PC-3 (cell line): ENCODE data around the gene USH1C. TPM values are rescaled to one million over a fixed set of nuclear protein-coding genes. Genes with fewer than 3 reads are reported as not detected.

Source experiments
- ATAC-seq: fragments of 200-7000 bp; cut with Tn5 transposase; 2 replicates; pipeline ENCODE4 v1.9.1; 2020; ENCODE audit warnings: mild to moderate bottlenecking, moderate library complexity
- BruUV-seq: library from RNA; stranded (reverse); fragments of 400-500 nt; replicated peaks from 2 replicates; lab custom pipeline; 2021; lab: Mats Ljungman, UMichigan
- CTCF ChIA-PET: fragments of 300-600 bp; sonication (Branson Sonifier 250); formaldehyde crosslinking; loops from one replicate; lab custom pipeline; 2022; ENCODE audit warnings: antibody characterized with exemption; lab: Charles Lee
- POLR2A ChIA-PET: fragments of 300-600 bp; sonication (Branson Sonifier 250); formaldehyde crosslinking; loops from one replicate; lab custom pipeline; 2022; ENCODE audit warnings: antibody characterized with exemption; ENCODE audit not compliant: unreplicated experiment; lab: Charles Lee
- DNase-seq: peaks from one replicate; pipeline ENCODE4 v3.0.0-alpha.2; 2015
- H2AFZ ChIP-seq: fragments of 300-600 bp; sonication (generic); 2 replicates; pipeline ENCODE4 v1.6.0; 2016; ENCODE audit warnings: antibody characterized with exemption, low read length
- H3F3A ChIP-seq: fragments of 300-600 bp; sonication (generic); one replicate; pipeline ENCODE4 v1.6.0; 2017; ENCODE audit warnings: antibody characterized with exemption, low read length, control low read depth, mild to moderate bottlenecking; ENCODE audit not compliant: unreplicated experiment
- H3K27ac ChIP-seq: fragments of 300-600 bp; sonication (generic); 2 replicates; pipeline ENCODE4 v1.5.1; 2016; ENCODE audit warnings: mild to moderate bottlenecking, low read length
- H3K27me3 ChIP-seq: fragments of 300-600 bp; sonication (generic); 2 replicates; pipeline ENCODE4 v1.6.1; 2016; ENCODE audit warnings: low read length, mixed read lengths
- H3K36me3 ChIP-seq: fragments of 300-600 bp; sonication (generic); 2 replicates; pipeline ENCODE4 v1.6.1; 2016; ENCODE audit warnings: low read depth, mixed run types, low read length, mixed read lengths
- H3K4me1 ChIP-seq: fragments of 300-600 bp; sonication (generic); 2 replicates; pipeline ENCODE4 v1.5.1; 2016; ENCODE audit warnings: low read length; ENCODE audit not compliant: insufficient read depth
- H3K4me2 ChIP-seq: fragments of 300-600 bp; sonication (generic); 2 replicates; pipeline ENCODE4 v1.6.0; 2016; ENCODE audit warnings: low read length
- H3K4me3 ChIP-seq: fragments of 300-600 bp; sonication (generic); 2 replicates; pipeline ENCODE4 v1.5.1; 2016; ENCODE audit warnings: mild to moderate bottlenecking, low read length, mixed read lengths
- H3K79me2 ChIP-seq: fragments of 300-600 bp; sonication (generic); 2 replicates; pipeline ENCODE4 v1.6.1; 2017; ENCODE audit warnings: low read length, mixed read lengths
- H3K9ac ChIP-seq: fragments of 300-600 bp; sonication (generic); 2 replicates; pipeline ENCODE4 v1.6.0; 2016; ENCODE audit warnings: mild to moderate bottlenecking, low read length
- H3K9me2 ChIP-seq: fragments of 300-600 bp; sonication (generic); replicated peaks from 2 replicates; pipeline ENCODE4 v1.6.1; 2016; ENCODE audit warnings: mixed run types, low read length, mixed read lengths
- H3K9me3 ChIP-seq: fragments of 300-600 bp; sonication (generic); 2 replicates; pipeline ENCODE4 v1.6.1; 2016; ENCODE audit warnings: low read length, mixed read lengths
- H4K20me1 ChIP-seq: fragments of 300-600 bp; sonication (generic); 2 replicates; pipeline ENCODE4 v1.6.1; 2016; ENCODE audit warnings: low read length, mixed read lengths
- CTCF ChIP-seq: fragments of 300-600 bp; sonication (generic); conservative IDR thresholded peaks from 2 replicates; pipeline ENCODE4 v1.5.1; 2017; ENCODE audit warnings: antibody characterized with exemption, low read depth, mild to moderate bottlenecking, low read length
- EZH2 ChIP-seq: fragments of 300-600 bp; sonication (generic); IDR thresholded peaks from one replicate; pipeline ENCODE4 v1.6.1; 2017; ENCODE audit warnings: antibody characterized with exemption, mild to moderate bottlenecking, low read length; ENCODE audit not compliant: unreplicated experiment
- EZH2phosphoT487 ChIP-seq: fragments of 300-600 bp; sonication (generic); IDR thresholded peaks from 2 replicates; pipeline ENCODE4 v1.6.1; 2018; ENCODE audit warnings: mild to moderate bottlenecking, antibody characterized with exemption, low read length, borderline replicate concordance
- intact Hi-C: fragments of 100-400 bp; cut with micrococcal nuclease; formaldehyde crosslinking; loops from 2 replicates; pipeline ENCODE4 v1.9.0; 2023
- total RNA-seq: library from RNA; depleted of rRNA; stranded (reverse); fragments of >200 nt; gene quantifications from 2 replicates; pipeline ENCODE4 v1.2.3, GENCODE V29; 2014

The USH1C gene
- total RNA-seq, 1 experiment from 2014 or later = not detected

- POLR2A ChIA-PET = no interaction called here
- no peaks in the 10 kb centered on the region for H3F3A ChIP-seq
- CTCF ChIA-PET = no interaction called here
- H3K27ac ChIP-seq = no peak overlapping the region
- TF ChIP-seq EZH2 = no peak
- TF ChIP-seq CTCF = no peak
- no peak for TF ChIP-seq EZH2phosphoT487
- no peaks in the 10 kb centered on the region for H3K9me3 ChIP-seq
- H2AFZ ChIP-seq = no peak overlapping the region
- H3K79me2 ChIP-seq = no peaks in the 10 kb centered on the region
- H3K9ac ChIP-seq = no peak overlapping the region
- H3K4me1 ChIP-seq = no peaks in the 10 kb centered on the region
- no peaks in the 10 kb centered on the region for H3K36me3 ChIP-seq
- H3K4me3 ChIP-seq = no peak overlapping the region
- BruUV-seq = no TSS peak
- intact Hi-C loops = no loop called here
- H3K4me2 ChIP-seq = no peak overlapping the region
- DNase-seq (no peak), ATAC-seq (no peak)
- H4K20me1 ChIP-seq = no peaks in the 10 kb centered on the region
- H3K9me2 ChIP-seq = no peaks in the 10 kb centered on the region
- peaks cover 34% of the 10 kb centered on the region for H3K27me3 ChIP-seq
Observed at GRCh38 chr11:17558916-17559315, 14.7 kb upstream of the USH1C start.

GRCh38 chr11:17558025-17558780 lies 14.0 kb upstream of the USH1C start:
- Histone ChIP-seq H3K4me2 (no peak overlapping the region), H3K9ac (no peak overlapping the region), H3F3A (no peaks in the 10 kb centered on the region), H3K27ac (no peak overlapping the region), H3K4me1 (no peaks in the 10 kb centered on the region), H3K9me2 (no peaks in the 10 kb centered on the region), H3K79me2 (no peaks in the 10 kb centered on the region), H3K4me3 (no peak overlapping the region), H3K36me3 (no peaks in the 10 kb centered on the region), H3K27me3 (peaks cover 37% of the 10 kb centered on the region), H4K20me1 (no peaks in the 10 kb centered on the region), H3K9me3 (no peaks in the 10 kb centered on the region), H2AFZ (no peak overlapping the region)
- DNase-seq (no peak), ATAC-seq (no peak)
- TF ChIP-seq CTCF = no peak
- TF ChIP-seq EZH2 = no peak
- TF ChIP-seq EZH2phosphoT487 = no peak
- BruUV-seq = no TSS peak
- ChIA-PET CTCF (no interaction called here), POLR2A (no interaction called here)
- intact Hi-C loops = no loop called here

GRCh38 chr11:17556999-17557398 lies 12.8 kb upstream of the USH1C start:
- H2AFZ ChIP-seq = no peak overlapping the region
- no peaks in the 10 kb centered on the region for H4K20me1 ChIP-seq
- no peak overlapping the region for H3K27ac ChIP-seq
- no peaks in the 10 kb centered on the region for H3K79me2 ChIP-seq
- no peak overlapping the region for H3K9ac ChIP-seq
- ChIA-PET CTCF (no interaction called here), POLR2A (no interaction called here)
- ATAC-seq (no peak), DNase-seq (no peak)
- peaks cover 37% of the 10 kb centered on the region for H3K27me3 ChIP-seq
- intact Hi-C loops = no loop called here
- no TSS peak for BruUV-seq
- H3K9me2 ChIP-seq = no peaks in the 10 kb centered on the region
- H3K36me3 ChIP-seq = no peaks in the 10 kb centered on the region
- TF ChIP-seq EZH2 = no peak
- no peak for TF ChIP-seq EZH2phosphoT487
- no peak for TF ChIP-seq CTCF
- no peaks in the 10 kb centered on the region for H3K4me1 ChIP-seq
- H3K4me3 ChIP-seq = no peak overlapping the region
- no peak overlapping the region for H3K4me2 ChIP-seq
- H3F3A ChIP-seq = no peaks in the 10 kb centered on the region
- no peaks in the 10 kb centered on the region for H3K9me3 ChIP-seq
